HG03575 (cell line): ENCODE measurements around the gene PTPRM.

ENCODE experiments used
- ATAC-seq: cut with Tn5 transposase; IDR thresholded peaks from one replicate; pipeline ENCODE4 v1.9.1; 2021; ENCODE audit not compliant: unreplicated experiment, insufficient number of reproducible peaks, low FRiP score; ENCODE audit errors: extremely low read depth

PTPRM gene

GRCh38 chr18:8283891-8284585 is 716.9 kb downstream of the PTPRM start:
- no peak for ATAC-seq

GRCh38 chr18:8286303-8286702 is 719.2 kb downstream of the PTPRM start:
- no peak for ATAC-seq

- ATAC-seq, result no peak
Observed at GRCh38 chr18:8287196-8287885, 720.2 kb downstream of the PTPRM start.

- ATAC-seq, result no peak
Observed at GRCh38 chr18:8288472-8289195, 721.5 kb downstream of the PTPRM start.

- ATAC-seq, result no peak
Observed at GRCh38 chr18:8290435-8290834, 723.3 kb downstream of the PTPRM start.

- no peak for ATAC-seq
Observed at GRCh38 chr18:8290913-8291312, 723.8 kb downstream of the PTPRM start.

- no peak for ATAC-seq
Observed at GRCh38 chr18:8293184-8293583, 726.1 kb downstream of the PTPRM start.

- ATAC-seq, result no peak
Observed at GRCh38 chr18:8296886-8297616, 729.9 kb downstream of the PTPRM start.

GRCh38 chr18:8298186-8298585 is 731.1 kb downstream of the PTPRM start:
- ATAC-seq, result no peak

GRCh38 chr18:8299054-8299980 is 732.2 kb downstream of the PTPRM start:
- ATAC-seq, result no peak

- no peak for ATAC-seq
Observed at GRCh38 chr18:8300751-8301410, 733.8 kb downstream of the PTPRM start.

- ATAC-seq, result no peak
Observed at GRCh38 chr18:8301427-8302172, 734.5 kb downstream of the PTPRM start.

GRCh38 chr18:8303151-8303755 is 736.1 kb downstream of the PTPRM start:
- no peak for ATAC-seq

- no peak for ATAC-seq
Observed at GRCh38 chr18:8307960-8308359, 740.8 kb downstream of the PTPRM start.

- ATAC-seq, result no peak
Observed at GRCh38 chr18:8313043-8313442, 745.9 kb downstream of the PTPRM start.

- no peak for ATAC-seq
Observed at GRCh38 chr18:8314124-8314523, 747.0 kb downstream of the PTPRM start.
